Kidney (tissue), 14 donors: Measurements from ENCODE around the gene SIK3. TPM values are rescaled to one million over a fixed set of nuclear protein-coding genes. Genes with fewer than 3 reads are reported as not detected.
"Not testable (repeated sequence)": the region's sequence is repeated elsewhere in the genome, so short reads cannot be mapped to it uniquely, and the experiment has no call there.

Experiments
- DNase-seq, 5 donors: peaks; one replicate each; pipeline ENCODE4 v3.0.0-alpha.2; 2013 to 2020
- FAIRE-seq: peaks from 2 replicates; lab custom pipeline; 2012; peaks lifted over from hg19 to GRCh38; lab: Jason Lieb, UNC
- H3K27ac ChIP-seq, 2 donors: one replicate each; pipeline ENCODE4 v1.7.0; 2013; ENCODE audit warnings: low read depth in 2 of 2, low read length in 2 of 2, inconsistent platforms in 1 of 2
- H3K27me3 ChIP-seq: one replicate; pipeline ENCODE4 v1.7.1; 2013; ENCODE audit warnings: low read length, inconsistent platforms; ENCODE audit not compliant: control insufficient read depth, insufficient read depth
- H3K36me3 ChIP-seq, 3 donors: one replicate each; pipeline versions ENCODE4 v1.7.0 to v1.7.1; 2013; ENCODE audit warnings: low read length in 3 of 3, control low read depth in 1 of 3, inconsistent platforms in 1 of 3; ENCODE audit not compliant: insufficient read depth in 3 of 3, control insufficient read depth in 2 of 3
- H3K4me1 ChIP-seq, 3 donors: one replicate each; pipeline versions ENCODE4 v1.7.0 to v1.7.1; 2013; ENCODE audit warnings: low read length in 3 of 3, inconsistent platforms in 1 of 3, low read depth in 1 of 3; ENCODE audit not compliant: control insufficient read depth in 2 of 3, insufficient read depth in 2 of 3
- H3K4me3 ChIP-seq, 3 donors: one replicate each; pipeline versions ENCODE4 v1.7.0 to v1.8.1; 2013; ENCODE audit warnings: low read length in 3 of 3, control low read depth in 1 of 3, inconsistent platforms in 1 of 3
- H3K9ac ChIP-seq, 3 donors: one replicate each; pipeline versions ENCODE4 v1.7.0 to v1.7.1; 2013; ENCODE audit warnings: low read length in 3 of 3, control low read depth in 1 of 3, inconsistent platforms in 1 of 3
- H3K9me3 ChIP-seq, 3 donors: one replicate each; pipeline versions ENCODE4 v1.7.0 to v1.7.1; 2013; ENCODE audit warnings: low read length in 3 of 3, control low read depth in 1 of 3, inconsistent platforms in 1 of 3; ENCODE audit not compliant: control insufficient read depth in 2 of 3, insufficient read depth in 1 of 3
- intact Hi-C: fragments of 100-400 bp; cut with DNase I; formaldehyde crosslinking; loops from one replicate; pipeline ENCODE4 v1.11.1; 2022
- polyA plus RNA-seq: library from polyadenylated mRNA; stranded (reverse); fragments of 350-450 nt; fragmentation: Illumina TruSeq; extraction: RNeasy Lipid Tissue Mini Kit (QIAGEN cat#74804); gene quantifications from one replicate; pipeline ENCODE4 v1.2.3, GENCODE V29; 2014; ENCODE audit warnings: low read depth, low replicate concordance; ENCODE audit not compliant: insufficient read depth
- total RNA-seq: library from RNA; stranded (reverse); fragmentation: NEBNext Ultra II Directional; extraction: Animal tissue kit (Norgen Biotek cat#: 25700); gene quantifications from one replicate; pipeline ENCODE4 v1.2.1, GENCODE V29; 2021
- TF ChIP-seq, protein P1 (sequence below): IDR thresholded peaks from 3 replicates; pipeline ENCODE4 v1.5.1; 2012; ENCODE audit warnings: mild to moderate bottlenecking, moderate library complexity, borderline replicate concordance; ENCODE audit not compliant: insufficient read depth; ENCODE audit errors: extremely low read depth
- donor health status: control.
- donor health status: control.
- donor health status: control.
- donor health status: control.
- donor health status: control.
- donor health status: DM: yes; HTN: yes; CAD: no.
- donor health status: Normal renal cell carcinoma (clear cell type).

The SIK3 gene
- total and polyA plus RNA-seq, 2 donors from 2014 or later: 12.3 to 50.7 TPM

GRCh38 chr11:116807601-116808261 is 290.5 kb downstream of the SIK3 start:
- H3K4me1 ChIP-seq: no peaks in the 10 kb centered on the region
- TF ChIP-seq, protein P1, sequence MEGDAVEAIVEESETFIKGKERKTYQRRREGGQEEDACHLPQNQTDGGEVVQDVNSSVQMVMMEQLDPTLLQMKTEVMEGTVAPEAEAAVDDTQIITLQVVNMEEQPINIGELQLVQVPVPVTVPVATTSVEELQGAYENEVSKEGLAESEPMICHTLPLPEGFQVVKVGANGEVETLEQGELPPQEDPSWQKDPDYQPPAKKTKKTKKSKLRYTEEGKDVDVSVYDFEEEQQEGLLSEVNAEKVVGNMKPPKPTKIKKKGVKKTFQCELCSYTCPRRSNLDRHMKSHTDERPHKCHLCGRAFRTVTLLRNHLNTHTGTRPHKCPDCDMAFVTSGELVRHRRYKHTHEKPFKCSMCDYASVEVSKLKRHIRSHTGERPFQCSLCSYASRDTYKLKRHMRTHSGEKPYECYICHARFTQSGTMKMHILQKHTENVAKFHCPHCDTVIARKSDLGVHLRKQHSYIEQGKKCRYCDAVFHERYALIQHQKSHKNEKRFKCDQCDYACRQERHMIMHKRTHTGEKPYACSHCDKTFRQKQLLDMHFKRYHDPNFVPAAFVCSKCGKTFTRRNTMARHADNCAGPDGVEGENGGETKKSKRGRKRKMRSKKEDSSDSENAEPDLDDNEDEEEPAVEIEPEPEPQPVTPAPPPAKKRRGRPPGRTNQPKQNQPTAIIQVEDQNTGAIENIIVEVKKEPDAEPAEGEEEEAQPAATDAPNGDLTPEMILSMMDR: no peak
- DNase-seq: no peak
- H3K9ac ChIP-seq: no peak overlapping the region
- H3K27me3 ChIP-seq: no peaks in the 10 kb centered on the region
- FAIRE-seq: no peak
- no peak overlapping the region for H3K4me3 ChIP-seq
- no peak overlapping the region for H3K27ac ChIP-seq
- H3K36me3 ChIP-seq: no peaks in the 10 kb centered on the region
- intact Hi-C loops: no loop called here
- H3K9me3 ChIP-seq: no peaks in the 10 kb centered on the region

GRCh38 chr11:116804001-116804400 is 294.2 kb downstream of the SIK3 start:
- Histone ChIP-seq H3K4me3 (no peak overlapping the region), H3K9me3 (no peaks in the 10 kb centered on the region), H3K36me3 (no peaks in the 10 kb centered on the region), H3K4me1 (no peaks in the 10 kb centered on the region), H3K9ac (no peak overlapping the region), H3K27me3 (no peaks in the 10 kb centered on the region), H3K27ac (no peak overlapping the region)
- DNase-seq (no peak), FAIRE-seq (no peak)
- TF ChIP-seq, protein P1: no peak
- intact Hi-C loops: no loop called here

GRCh38 chr11:116801662-116802061 is 296.6 kb downstream of the SIK3 start:
- H3K27me3 ChIP-seq, H3K4me3 ChIP-seq, H3K4me1 ChIP-seq, H3K36me3 ChIP-seq, H3K27ac ChIP-seq, H3K9me3 ChIP-seq, FAIRE-seq, H3K9ac ChIP-seq, DNase-seq, intact Hi-C loops: not testable (repeated sequence)

DNA sequence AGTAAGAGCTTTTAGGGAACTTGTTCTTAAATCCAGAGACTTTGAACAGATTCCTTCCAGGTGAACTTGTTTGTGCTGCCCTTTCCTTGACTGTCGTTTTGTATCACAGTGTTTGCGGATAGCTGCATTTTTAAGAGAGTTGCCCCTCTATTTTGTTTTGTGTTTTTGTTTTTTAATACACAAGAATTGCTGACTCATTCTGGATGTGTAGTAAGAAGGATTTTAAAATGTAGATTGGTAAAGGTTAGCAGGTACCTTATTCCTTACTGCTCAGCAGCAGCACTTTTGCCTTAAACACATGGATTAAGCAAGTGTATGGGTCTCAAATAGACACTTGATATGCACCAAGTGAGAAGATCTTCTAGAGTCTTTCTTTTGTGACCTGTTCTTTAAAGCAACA is 297.6 kb downstream of the SIK3 start:
- no peak for DNase-seq
- no peaks in the 10 kb centered on the region for H3K9me3 ChIP-seq
- H3K9ac ChIP-seq: no peak overlapping the region
- TF ChIP-seq, protein P1: no peak
- H3K4me3 ChIP-seq: no peak overlapping the region
- H3K27ac ChIP-seq: no peak overlapping the region
- H3K36me3 ChIP-seq: no peaks in the 10 kb centered on the region
- no peak for FAIRE-seq
- intact Hi-C loops: no loop called here
- H3K4me1 ChIP-seq: no peaks in the 10 kb centered on the region
- no peaks in the 10 kb centered on the region for H3K27me3 ChIP-seq
